K562 (cell line): ENCODE results near the gene KRTAP9-2. TPM values are rescaled to one million over a fixed set of nuclear protein-coding genes. Genes with fewer than 3 reads are reported as not detected.

ENCODE experiments used
- CHD7 ChIP-seq: fragments of 200-600 bp; sonication (generic); IDR thresholded peaks from one replicate; pipeline ENCODE4 v1.6.1; 2012; ENCODE audit warnings: mild to moderate bottlenecking, low read depth, low read length, inconsistent platforms
- DMBX1 ChIP-seq: fragments of 250-450 bp; sonication (Bioruptor Pico); IDR thresholded peaks from 2 replicates; pipeline ENCODE4 v1.8.0; 2022; ENCODE audit warnings: inconsistent platforms, mild to moderate bottlenecking, moderate library complexity, borderline replicate concordance
- HDAC6 ChIP-seq: IDR thresholded peaks from 2 replicates; pipeline ENCODE4 v1.6.1; 2012; ENCODE audit warnings: low read depth, mild to moderate bottlenecking, control low read depth, inconsistent platforms, low read length, moderate library complexity
- NFIX ChIP-seq: fragments of 250-450 bp; sonication (Bioruptor Pico); IDR thresholded peaks from 2 replicates; pipeline ENCODE4 v1.4.0; 2020; ENCODE audit warnings: low read depth, mild to moderate bottlenecking, moderate library complexity
- SIX5 ChIP-seq, 2 experiments: IDR thresholded peaks; 2 replicates each; pipeline ENCODE4 v1.6.1; 2011; ENCODE audit warnings: low read length in 2 of 2, borderline replicate concordance in 1 of 2, low read depth in 1 of 2, mild to moderate bottlenecking in 1 of 2, moderate library complexity in 1 of 2; ENCODE audit not compliant: insufficient read depth in 1 of 2
- SMC3 ChIP-seq: conservative IDR thresholded peaks from 2 replicates; pipeline ENCODE4 v1.6.1; 2011; ENCODE audit warnings: low read depth, low read length, improper control_type of control experiment; ENCODE audit not compliant: insufficient read depth
- polyA plus RNA-seq, 8 experiments: library from polyadenylated mRNA; depleted of rRNA in 4 of 8; stranded (reverse) in 5 of 8; unstranded in 3 of 8; fragments of >200 nt; fragmentation: Nextera tagmentation in 2 of 8; fragmentation: Illumina TruSeq in 1 of 8; extraction: Ambion mirVana in 2 of 8; extraction: Trizol in 1 of 8; gene quantifications; 2 replicates each; pipeline versions ENCODE4 v1.2.1 to v1.2.3, GENCODE V29; 2011 to 2014; ENCODE audit warnings: inconsistent platforms in 1 of 8, missing spikeins in 1 of 8
- total RNA-seq, 7 experiments: library from RNA; depleted of rRNA in 6 of 7; stranded (reverse); fragments of >200 nt in 6 of 7; fragmentation: Illumina TruSeq in 2 of 7; extraction: Trizol in 2 of 7; gene quantifications; 2 replicates each; pipeline versions ENCODE4 v1.2.1 to v1.2.3, GENCODE V29; 2011 to 2021; ENCODE audit warnings: low replicate concordance in 1 of 7

KRTAP9-2 gene
- total and polyA plus RNA-seq, 9 of the 15 experiments (the other 6 are each of a cell fraction or from before 2014, with no cell fraction given) = not detected

- TF ChIP-seq CHD7 = no peak
- TF ChIP-seq HDAC6 = no peak
- TF ChIP-seq SMC3 = no peak
- no peak for TF ChIP-seq NFIX
- no peak for TF ChIP-seq SIX5 (IDR thresholded peaks at IDR 0.05; ENCODE audit: borderline replicate concordance in 1 of 2, insufficient read depth in 1 of 2, low read depth in 1 of 2, low read length in 2 of 2)
- no peak for TF ChIP-seq DMBX1 (CRISPR knock-in tag)
Measured at GRCh38 chr17:41212524-41213169, 13.8 kb upstream of the KRTAP9-2 start (continued).
